ENCODE results near the gene ZBTB38.
A peak's percentile ranks its signal among the peaks of the same experiment; 100 is the strongest.

The ZBTB38 gene

DNA sequence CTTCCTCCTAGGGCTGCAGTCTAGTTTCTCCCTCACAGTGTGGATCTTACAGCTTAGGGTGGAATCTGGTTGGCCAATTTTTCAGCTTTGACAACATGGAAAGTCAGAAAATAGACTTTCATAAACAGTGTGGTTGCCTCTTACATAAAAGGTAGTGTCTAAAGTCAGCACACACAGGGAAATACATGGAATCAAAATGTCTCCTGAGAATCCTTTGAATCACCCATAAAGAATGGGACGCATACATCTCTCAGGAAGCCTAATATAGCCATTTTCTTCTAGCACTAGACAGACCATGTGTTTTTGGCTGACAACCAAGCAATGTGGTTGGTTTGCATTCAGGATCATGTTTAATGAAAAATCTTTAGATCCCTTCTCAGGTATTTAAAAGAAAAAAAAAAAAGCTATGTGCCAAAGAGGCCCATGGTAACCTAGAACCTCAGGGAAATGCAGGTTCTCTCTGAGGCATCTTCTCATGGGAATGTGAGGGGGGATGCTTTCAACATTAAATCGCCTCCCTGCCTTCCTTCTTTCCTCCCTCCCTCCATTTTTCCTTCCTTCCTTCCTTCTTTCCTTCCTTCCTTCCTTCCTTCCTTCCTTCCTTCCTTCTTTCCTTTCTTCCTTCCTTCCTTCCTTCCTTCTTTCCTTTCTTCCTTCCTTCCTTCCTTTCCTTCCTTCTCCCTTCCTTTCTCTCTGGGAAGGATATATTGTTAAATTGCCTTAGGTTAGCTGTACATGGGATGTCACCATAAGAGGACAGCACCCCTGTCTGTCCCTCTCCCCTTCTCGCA lies 34.3 kb upstream of the ZBTB38 start:
- DNase-seq (ENCODE audit: low spot score): no peak
- H2BK120ac ChIP-seq (ENCODE audit: low read depth, low read length): no peak overlapping the region
- H3K14ac ChIP-seq (ENCODE audit: low read length): no peak overlapping the region
- H4K8ac ChIP-seq (ENCODE audit: low read depth, low read length): no peak overlapping the region
- H3K79me1 ChIP-seq (ENCODE audit: low read depth, low read length): no peaks in the 10 kb centered on the region
- H3K27me3 ChIP-seq (ENCODE audit: control insufficient read depth in 3 of 3, insufficient read depth in 3 of 3, low read depth in 1 of 3, low read length in 3 of 3): no peaks in the 10 kb centered on the region
- H3K4me2 ChIP-seq (ENCODE audit: insufficient read depth, low read length, poor library complexity, severe bottlenecking): no peak overlapping the region
- H3K4me3 ChIP-seq (ENCODE audit: low read length in 2 of 2): no peak overlapping the region
- H3K4ac ChIP-seq (ENCODE audit: low read length): no peak overlapping the region
- H3K18ac ChIP-seq (ENCODE audit: low read length): no peak overlapping the region
- H3K9ac ChIP-seq (ENCODE audit: low read depth, low read length, poor library complexity): no peak overlapping the region
- no peaks in the 10 kb centered on the region for H3K36me3 ChIP-seq (replicated peaks in 1 of 2; ENCODE audit: control insufficient read depth in 2 of 2, insufficient read depth in 2 of 2, low read length in 2 of 2)
- H3K23ac ChIP-seq (ENCODE audit: low read depth, low read length, poor library complexity): no peak overlapping the region
- no CpG with 5 or more reads among the region's 3 CpGs for WGBS, 2 donors (ENCODE audit: extremely low coverage in 2 of 2, insufficient read length in 2 of 2, insufficient replicate concordance in 1 of 2)
- H2BK5ac ChIP-seq (ENCODE audit: low read length): no peak overlapping the region
- H3K4me1 ChIP-seq (ENCODE audit: control insufficient read depth in 2 of 2, insufficient read depth in 1 of 2, low read depth in 1 of 2, low read length in 2 of 2): peaks cover 7 to 59% of the 10 kb centered on the region in 2 donors
- no peak overlapping the region for H4K91ac ChIP-seq (ENCODE audit: low read depth, low read length, poor library complexity)
- no peak overlapping the region for H2BK12ac ChIP-seq (ENCODE audit: low read length)
- H2BK15ac ChIP-seq (ENCODE audit: low read length): no peak overlapping the region
- H2AK5ac ChIP-seq (ENCODE audit: low read depth, low read length): no peak overlapping the region
- H3K9me3 ChIP-seq (replicated peaks in 1 of 2; ENCODE audit: control insufficient read depth in 2 of 2, insufficient read depth in 1 of 2, low read depth in 1 of 2, low read length in 2 of 2): peaks cover 0 to 7% of the 10 kb centered on the region in 2 donors
- H2AFZ ChIP-seq (ENCODE audit: low read length): no peak overlapping the region
- no peak overlapping the region for H3K27ac ChIP-seq (replicated peaks; ENCODE audit: low read length)

DNA sequence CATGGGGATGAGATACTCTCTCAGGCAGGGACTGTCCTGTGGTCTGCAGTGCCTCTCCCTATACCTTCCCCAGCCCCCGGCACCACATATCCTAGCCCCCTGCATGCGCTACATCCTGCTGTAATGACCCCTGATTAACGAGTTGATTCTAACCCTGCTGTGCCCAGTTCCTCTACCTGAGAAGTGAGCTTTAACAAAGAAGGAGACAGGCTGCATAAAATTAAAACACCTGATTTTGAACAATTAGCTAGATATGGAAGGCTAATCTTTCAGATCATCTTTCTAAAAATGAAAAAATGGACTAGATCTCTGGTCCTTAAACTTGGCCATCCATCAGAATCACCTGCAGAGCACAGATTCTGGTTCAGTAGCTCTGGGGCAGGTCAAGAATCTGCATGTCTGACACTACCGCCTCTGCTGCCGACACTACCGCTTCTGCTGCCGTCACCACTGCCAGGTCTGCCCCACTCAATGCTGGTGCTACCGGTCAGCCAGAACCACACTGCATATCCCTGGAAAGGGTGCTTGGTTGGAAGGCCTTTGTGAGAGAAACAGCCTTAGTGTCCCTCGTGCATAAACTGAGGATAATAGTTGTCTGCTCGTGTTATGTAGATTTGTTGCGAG lies 33.6 kb upstream of the ZBTB38 start:
- no peaks in the 10 kb centered on the region for H3K27me3 ChIP-seq (ENCODE audit: control insufficient read depth in 3 of 3, insufficient read depth in 3 of 3, low read depth in 1 of 3, low read length in 3 of 3)
- no CpG with 5 or more reads among the region's 11 CpGs for WGBS, 2 donors (ENCODE audit: extremely low coverage in 2 of 2, insufficient read length in 2 of 2, insufficient replicate concordance in 1 of 2)
- H3K9me3 ChIP-seq (replicated peaks in 1 of 2; ENCODE audit: control insufficient read depth in 2 of 2, insufficient read depth in 1 of 2, low read depth in 1 of 2, low read length in 2 of 2): peaks cover 0 to 7% of the 10 kb centered on the region in 2 donors
- no peak overlapping the region for H4K91ac ChIP-seq (ENCODE audit: low read depth, low read length, poor library complexity)
- no peaks in the 10 kb centered on the region for H3K36me3 ChIP-seq (replicated peaks in 1 of 2; ENCODE audit: control insufficient read depth in 2 of 2, insufficient read depth in 2 of 2, low read length in 2 of 2)
- H3K9ac ChIP-seq (ENCODE audit: low read depth, low read length, poor library complexity): no peak overlapping the region
- H3K4ac ChIP-seq (ENCODE audit: low read length): no peak overlapping the region
- DNase-seq (ENCODE audit: low spot score): no peak
- H2BK15ac ChIP-seq (ENCODE audit: low read length): no peak overlapping the region
- peaks cover 7 to 59% of the 10 kb centered on the region in 2 donors for H3K4me1 ChIP-seq (ENCODE audit: control insufficient read depth in 2 of 2, insufficient read depth in 1 of 2, low read depth in 1 of 2, low read length in 2 of 2)
- H2AK5ac ChIP-seq (ENCODE audit: low read depth, low read length): no peak overlapping the region
- no peak overlapping the region for H3K23ac ChIP-seq (ENCODE audit: low read depth, low read length, poor library complexity)
- peak overlapping the region in 1 of 2 donors; percentile 63 for H3K4me3 ChIP-seq (ENCODE audit: low read length in 2 of 2)
- H4K8ac ChIP-seq (ENCODE audit: low read depth, low read length): no peak overlapping the region
- H3K27ac ChIP-seq (replicated peaks; ENCODE audit: low read length): no peak overlapping the region
- H3K18ac ChIP-seq (ENCODE audit: low read length): no peak overlapping the region
- H3K4me2 ChIP-seq (ENCODE audit: insufficient read depth, low read length, poor library complexity, severe bottlenecking): no peak overlapping the region
- H3K79me1 ChIP-seq (ENCODE audit: low read depth, low read length): no peaks in the 10 kb centered on the region
- no peak overlapping the region for H2BK12ac ChIP-seq (ENCODE audit: low read length)
- no peak overlapping the region for H2AFZ ChIP-seq (ENCODE audit: low read length)
- no peak overlapping the region for H3K14ac ChIP-seq (ENCODE audit: low read length)
- no peak overlapping the region for H2BK5ac ChIP-seq (ENCODE audit: low read length)
- no peak overlapping the region for H2BK120ac ChIP-seq (ENCODE audit: low read depth, low read length)

DNA sequence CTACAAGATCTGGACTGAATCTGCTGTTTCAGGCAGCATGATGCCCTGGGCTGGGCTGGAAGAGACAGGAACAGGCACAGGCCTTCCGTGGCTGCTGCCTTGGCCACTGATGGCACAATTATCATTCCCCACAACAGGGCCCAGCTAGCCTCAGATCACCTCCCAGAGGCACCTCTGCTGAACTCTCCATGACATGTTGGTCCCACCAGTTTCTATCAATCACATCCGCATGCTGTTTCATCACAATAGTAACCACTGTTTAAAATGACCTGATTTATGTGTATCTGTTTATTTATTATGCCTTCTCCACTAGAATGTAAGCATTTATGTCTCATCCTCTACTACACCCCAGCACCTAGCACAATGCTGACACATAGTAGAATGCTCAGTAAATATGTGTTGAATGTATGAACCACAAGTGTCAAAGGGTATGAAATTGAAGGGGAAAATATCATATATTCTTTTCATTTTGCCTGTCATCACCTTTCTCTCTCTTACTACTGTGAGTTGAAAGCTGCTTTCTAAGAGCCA lies 32.7 kb upstream of the ZBTB38 start:
- H3K23ac ChIP-seq (ENCODE audit: low read depth, low read length, poor library complexity): no peak overlapping the region
- H3K27me3 ChIP-seq (ENCODE audit: control insufficient read depth in 3 of 3, insufficient read depth in 3 of 3, low read depth in 1 of 3, low read length in 3 of 3): no peaks in the 10 kb centered on the region

More for the DNA sequence above, 32.7 kb upstream of the ZBTB38 start:
- no peak for DNase-seq (ENCODE audit: low spot score)
- no peak overlapping the region for H3K27ac ChIP-seq (replicated peaks; ENCODE audit: low read length)
- no peak overlapping the region for H3K4me3 ChIP-seq (ENCODE audit: low read length in 2 of 2)
- peaks cover 7 to 52% of the 10 kb centered on the region in 2 donors for H3K4me1 ChIP-seq (ENCODE audit: control insufficient read depth in 2 of 2, insufficient read depth in 1 of 2, low read depth in 1 of 2, low read length in 2 of 2)
- no peak overlapping the region for H2BK120ac ChIP-seq (ENCODE audit: low read depth, low read length)
- H4K91ac ChIP-seq (ENCODE audit: low read depth, low read length, poor library complexity): no peak overlapping the region
- H3K9ac ChIP-seq (ENCODE audit: low read depth, low read length, poor library complexity): no peak overlapping the region
- H2BK15ac ChIP-seq (ENCODE audit: low read length): no peak overlapping the region
- no peaks in the 10 kb centered on the region for H3K36me3 ChIP-seq (replicated peaks in 1 of 2; ENCODE audit: control insufficient read depth in 2 of 2, insufficient read depth in 2 of 2, low read length in 2 of 2)
- WGBS, 2 donors (ENCODE audit: extremely low coverage in 2 of 2, insufficient read length in 2 of 2, insufficient replicate concordance in 1 of 2): no CpG with 5 or more reads among the region's 2 CpGs
- H3K9me3 ChIP-seq (replicated peaks in 1 of 2; ENCODE audit: control insufficient read depth in 2 of 2, insufficient read depth in 1 of 2, low read depth in 1 of 2, low read length in 2 of 2): peaks cover 0 to 7% of the 10 kb centered on the region in 2 donors
- no peak overlapping the region for H3K4me2 ChIP-seq (ENCODE audit: insufficient read depth, low read length, poor library complexity, severe bottlenecking)
- H3K79me1 ChIP-seq (ENCODE audit: low read depth, low read length): no peaks in the 10 kb centered on the region
- H2AK5ac ChIP-seq (ENCODE audit: low read depth, low read length): no peak overlapping the region
- no peak overlapping the region for H3K18ac ChIP-seq (ENCODE audit: low read length)
- H2AFZ ChIP-seq (ENCODE audit: low read length): no peak overlapping the region
- no peak overlapping the region for H3K4ac ChIP-seq (ENCODE audit: low read length)
- no peak overlapping the region for H4K8ac ChIP-seq (ENCODE audit: low read depth, low read length)
- no peak overlapping the region for H3K14ac ChIP-seq (ENCODE audit: low read length)
- H2BK12ac ChIP-seq (ENCODE audit: low read length): no peak overlapping the region
- H2BK5ac ChIP-seq (ENCODE audit: low read length): no peak overlapping the region

Measured in neuronal stem cell (in vitro differentiated cells).